RCC 7860 (cell line): ENCODE data around the gene TRIM68.

Experiments
- DNase-seq: peaks from one replicate; pipeline ENCODE4 v3.0.0-alpha.2; 2015; ENCODE audit warnings: low spot score
- FAIRE-seq: peaks from 2 replicates; lab custom pipeline; 2012; peaks lifted over from hg19 to GRCh38; lab: Jason Lieb, UNC

The TRIM68 gene, protein sequence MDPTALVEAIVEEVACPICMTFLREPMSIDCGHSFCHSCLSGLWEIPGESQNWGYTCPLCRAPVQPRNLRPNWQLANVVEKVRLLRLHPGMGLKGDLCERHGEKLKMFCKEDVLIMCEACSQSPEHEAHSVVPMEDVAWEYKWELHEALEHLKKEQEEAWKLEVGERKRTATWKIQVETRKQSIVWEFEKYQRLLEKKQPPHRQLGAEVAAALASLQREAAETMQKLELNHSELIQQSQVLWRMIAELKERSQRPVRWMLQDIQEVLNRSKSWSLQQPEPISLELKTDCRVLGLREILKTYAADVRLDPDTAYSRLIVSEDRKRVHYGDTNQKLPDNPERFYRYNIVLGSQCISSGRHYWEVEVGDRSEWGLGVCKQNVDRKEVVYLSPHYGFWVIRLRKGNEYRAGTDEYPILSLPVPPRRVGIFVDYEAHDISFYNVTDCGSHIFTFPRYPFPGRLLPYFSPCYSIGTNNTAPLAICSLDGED

DNA sequence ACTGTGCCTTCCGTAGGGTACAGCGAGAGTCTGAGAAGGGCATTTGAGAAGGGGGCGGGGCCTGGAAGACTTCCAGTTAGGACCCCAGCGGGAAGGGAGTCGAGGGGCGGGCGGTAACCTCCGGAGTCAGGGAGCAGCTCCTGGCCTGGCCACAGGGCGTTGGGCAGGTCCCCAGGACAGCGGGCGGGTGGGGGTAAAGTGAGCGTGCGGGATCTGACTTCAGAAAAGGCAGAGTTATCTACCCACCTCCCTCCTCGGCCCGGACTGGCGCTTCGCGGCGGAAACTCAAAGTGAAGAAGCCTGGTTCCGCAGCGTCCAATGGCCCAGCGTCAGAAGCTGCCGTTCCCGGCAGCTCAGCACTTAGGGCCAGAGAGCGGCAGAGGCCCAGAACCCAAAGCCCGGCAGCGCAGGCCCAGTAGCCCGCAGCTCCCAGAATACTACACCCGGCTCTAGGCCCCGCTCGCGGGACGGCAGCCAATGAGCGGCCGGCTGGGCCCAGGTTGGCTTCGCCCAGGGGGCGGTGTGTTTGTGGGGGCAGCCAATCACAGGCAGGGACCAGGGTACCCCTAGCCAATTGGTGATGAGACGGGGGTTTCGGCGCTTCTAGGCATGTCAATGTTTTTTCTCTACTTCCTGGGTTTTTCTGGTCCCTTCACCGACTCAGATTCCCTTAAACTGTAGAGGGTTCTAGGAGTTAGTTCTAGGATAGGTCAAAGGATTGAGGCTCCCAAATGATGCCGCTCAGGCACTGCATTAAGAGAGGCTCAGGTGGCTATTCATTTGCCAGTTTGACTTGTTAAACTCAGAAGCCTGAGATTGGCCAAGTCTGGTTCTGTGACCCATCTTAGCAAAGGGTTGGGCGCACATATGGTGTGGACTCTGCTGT is at the start of gene TRIM68:
Gene TRIM68 (minus strand): TSS at position 451 of the 886 bp plus-strand sequence. CDS start 2,727 bp downstream, outside the sequence.
- FAIRE-seq (peak; percentile 91), DNase-seq (peak; percentile 83)

DNA sequence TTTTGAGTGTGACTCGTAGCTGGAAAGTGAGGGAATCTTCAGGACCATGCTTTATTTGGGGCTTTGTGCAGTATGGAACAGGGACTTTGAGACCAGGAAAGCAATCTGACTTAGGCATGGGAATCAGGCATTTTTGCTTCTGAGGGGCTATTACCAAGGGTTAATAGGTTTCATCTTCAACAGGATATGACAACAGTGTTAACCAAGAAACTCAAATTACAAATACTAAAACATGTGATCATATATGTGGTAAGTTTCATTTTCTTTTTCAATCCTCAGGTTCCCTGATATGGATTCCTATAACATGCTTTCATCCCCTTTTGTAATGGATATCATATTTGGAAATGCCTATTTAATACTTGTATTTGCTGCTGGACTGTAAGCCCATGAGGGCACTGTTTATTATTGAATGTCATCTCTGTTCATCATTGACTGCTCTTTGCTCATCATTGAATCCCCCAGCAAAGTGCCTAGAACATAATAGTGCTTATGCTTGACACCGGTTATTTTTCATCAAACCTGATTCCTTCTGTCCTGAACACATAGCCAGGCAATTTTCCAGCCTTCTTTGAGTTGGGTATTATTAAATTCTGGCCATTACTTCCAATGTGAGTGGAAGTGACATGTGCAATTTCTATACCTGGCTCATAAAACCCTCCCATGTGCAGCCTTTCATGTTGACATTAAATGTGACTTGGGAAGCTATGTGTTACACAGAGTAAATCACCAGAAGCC is 46.8 kb upstream of the TRIM68 start:
- FAIRE-seq (no peak), DNase-seq (no peak)

DNA sequence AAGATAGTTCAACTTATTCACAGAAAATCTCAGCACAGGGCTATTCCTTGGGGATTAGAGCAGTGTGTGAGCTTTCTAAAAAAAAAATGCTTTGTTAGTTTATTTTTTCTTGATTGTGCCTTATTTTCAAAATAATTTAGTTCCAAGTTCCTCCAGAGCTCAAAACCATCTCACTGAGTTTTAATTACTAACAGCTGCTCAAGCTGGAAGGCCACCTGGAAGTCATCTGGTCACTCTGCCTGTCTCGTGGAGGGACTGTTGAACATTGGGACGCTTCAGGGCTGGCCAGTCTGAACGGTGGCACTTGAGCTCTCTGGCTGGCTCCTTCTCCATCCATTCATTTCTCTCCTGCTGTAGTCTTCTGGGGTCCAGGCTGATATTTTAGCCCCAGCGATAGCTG is 39.7 kb upstream of the TRIM68 start:
- no peak for FAIRE-seq

DNA sequence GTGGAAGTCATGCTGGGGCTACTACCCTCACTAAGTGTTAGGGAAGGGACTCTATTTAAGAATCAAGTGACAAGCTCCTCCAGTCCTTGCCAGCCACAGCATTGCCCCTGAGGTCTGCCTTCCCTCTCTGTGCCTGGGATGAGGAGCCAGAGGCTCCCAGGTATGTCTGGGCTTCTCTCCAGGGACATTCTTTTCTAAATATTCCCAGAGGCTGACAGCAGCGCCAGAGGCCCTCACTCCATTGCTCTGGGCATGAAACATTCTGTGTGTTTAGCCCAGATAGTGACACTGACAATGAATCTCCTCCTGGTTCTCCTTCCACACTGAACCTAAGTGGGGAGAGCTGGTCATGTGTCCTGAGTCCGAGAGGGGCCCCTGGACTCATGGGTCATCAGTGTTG is 37.9 kb upstream of the TRIM68 start:
- FAIRE-seq (no peak), DNase-seq (no peak)

More for the DNA sequence above, 39.7 kb upstream of the TRIM68 start:
- DNase-seq, result no peak

DNA sequence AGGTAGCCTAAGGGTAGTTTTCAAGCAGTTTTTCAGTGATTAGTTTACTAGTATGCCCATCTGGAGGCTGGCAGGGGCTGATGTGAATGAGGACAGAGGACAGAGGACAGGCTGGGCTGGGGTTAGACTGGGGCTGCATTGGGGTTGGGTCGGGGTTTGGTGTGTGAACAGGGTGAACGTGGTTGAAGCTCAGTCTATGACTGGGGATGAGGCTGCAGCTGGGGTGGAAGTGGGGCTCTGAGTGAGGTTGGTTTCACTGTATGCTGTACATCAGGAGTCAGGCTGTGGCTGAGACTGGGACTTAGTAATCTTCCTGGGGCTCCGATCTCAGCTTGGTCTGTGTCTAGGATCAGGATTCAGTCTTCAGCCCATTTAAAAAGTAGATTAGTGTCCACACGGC is 36.2 kb upstream of the TRIM68 start:
- FAIRE-seq (no peak), DNase-seq (no peak)

DNA sequence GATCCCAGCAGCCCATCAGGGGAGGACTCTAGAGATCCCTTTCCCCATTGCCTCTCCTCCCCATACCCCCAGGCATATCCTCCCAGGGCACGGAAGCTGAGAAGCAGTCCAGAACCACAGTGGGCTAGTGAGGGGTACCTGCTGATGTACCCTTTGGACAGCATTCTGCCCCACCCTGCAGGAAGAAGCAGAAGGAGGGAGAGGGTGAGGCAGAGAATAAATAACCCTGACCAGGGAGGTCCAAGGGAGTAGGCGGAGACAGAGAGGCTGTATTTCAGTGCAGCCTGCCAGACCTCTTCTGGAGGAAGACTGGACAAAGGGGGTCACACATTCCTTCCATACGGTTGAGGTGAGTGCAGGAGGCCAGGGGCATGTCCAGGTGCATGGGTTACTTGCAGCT is 35.7 kb upstream of the TRIM68 start, which contains the start of gene OR51E1:
Gene OR51E1 (plus strand): TSS at position 301 of the 400 bp plus-strand sequence. CDS start 8,545 bp downstream, outside the sequence.
- DNase-seq, result no peak
- FAIRE-seq, result no peak

DNA sequence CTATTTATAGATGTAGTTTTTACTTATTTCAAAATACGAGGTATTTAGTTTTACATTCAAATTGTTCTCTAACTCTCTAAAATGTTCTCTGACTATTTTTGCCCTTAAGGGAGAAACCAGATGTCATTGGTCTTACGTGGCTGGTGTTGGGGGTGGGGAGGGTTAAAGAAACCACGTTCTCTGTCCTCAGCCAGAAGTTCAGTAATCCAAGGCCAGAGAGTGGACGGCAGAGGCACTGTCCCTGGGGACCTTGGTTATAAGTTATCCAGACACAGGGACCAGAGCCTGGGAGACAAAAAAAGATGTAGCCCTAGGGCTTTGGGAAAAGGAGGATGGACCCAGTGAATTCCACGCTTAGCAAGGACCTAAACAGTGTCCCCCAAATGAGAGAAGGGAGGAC is 35.0 kb upstream of the TRIM68 start:
- DNase-seq (no peak), FAIRE-seq (no peak)

DNA sequence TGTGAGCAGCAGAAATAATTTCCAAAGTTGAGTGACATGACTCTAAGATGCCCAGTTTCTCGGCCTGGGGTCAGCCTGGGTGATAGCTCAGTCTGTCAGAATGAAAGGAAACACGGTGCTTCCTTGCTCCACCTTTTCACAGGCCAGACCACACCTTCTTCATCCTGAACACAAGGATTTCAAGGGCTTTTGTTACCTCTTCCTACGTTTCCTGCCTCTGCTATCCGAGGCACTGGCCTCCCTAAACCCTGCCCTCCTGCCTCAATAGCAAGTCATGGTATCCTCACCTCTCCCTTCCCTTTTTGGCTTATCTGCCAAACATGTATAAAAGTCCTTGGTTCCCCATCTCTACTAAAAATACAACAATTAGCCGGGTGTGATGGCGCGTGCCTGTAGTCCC is 34.0 kb upstream of the TRIM68 start:
- no peak for DNase-seq
- FAIRE-seq, result no peak

DNA sequence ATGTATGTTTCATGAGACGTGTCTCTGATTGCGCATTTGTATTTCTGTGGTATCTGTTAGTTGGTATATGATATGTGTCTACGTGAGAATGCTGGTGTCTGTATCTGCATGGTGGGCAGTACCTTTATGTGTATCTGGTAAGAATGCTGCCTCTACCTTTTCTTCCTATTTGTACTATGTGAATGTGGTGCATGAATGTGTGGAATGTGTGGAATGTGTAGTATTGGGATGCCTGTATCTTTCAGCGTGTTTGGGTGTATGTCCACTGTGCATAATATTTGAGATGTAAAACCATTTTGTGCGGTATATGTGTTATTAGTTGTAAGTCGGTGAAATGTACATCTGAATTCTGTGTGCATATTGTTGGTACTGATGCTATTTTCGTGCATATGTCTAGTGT is 33.5 kb upstream of the TRIM68 start:
- FAIRE-seq, result no peak
- DNase-seq, result no peak

DNA sequence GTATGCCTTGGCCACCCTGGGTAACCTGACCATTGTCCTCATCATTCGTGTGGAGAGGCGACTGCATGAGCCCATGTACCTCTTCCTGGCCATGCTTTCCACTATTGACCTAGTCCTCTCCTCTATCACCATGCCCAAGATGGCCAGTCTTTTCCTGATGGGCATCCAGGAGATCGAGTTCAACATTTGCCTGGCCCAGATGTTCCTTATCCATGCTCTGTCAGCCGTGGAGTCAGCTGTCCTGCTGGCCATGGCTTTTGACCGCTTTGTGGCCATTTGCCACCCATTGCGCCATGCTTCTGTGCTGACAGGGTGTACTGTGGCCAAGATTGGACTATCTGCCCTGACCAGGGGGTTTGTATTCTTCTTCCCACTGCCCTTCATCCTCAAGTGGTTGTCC is 31.9 kb upstream of the TRIM68 start:
- DNase-seq (no peak), FAIRE-seq (no peak)

DNA sequence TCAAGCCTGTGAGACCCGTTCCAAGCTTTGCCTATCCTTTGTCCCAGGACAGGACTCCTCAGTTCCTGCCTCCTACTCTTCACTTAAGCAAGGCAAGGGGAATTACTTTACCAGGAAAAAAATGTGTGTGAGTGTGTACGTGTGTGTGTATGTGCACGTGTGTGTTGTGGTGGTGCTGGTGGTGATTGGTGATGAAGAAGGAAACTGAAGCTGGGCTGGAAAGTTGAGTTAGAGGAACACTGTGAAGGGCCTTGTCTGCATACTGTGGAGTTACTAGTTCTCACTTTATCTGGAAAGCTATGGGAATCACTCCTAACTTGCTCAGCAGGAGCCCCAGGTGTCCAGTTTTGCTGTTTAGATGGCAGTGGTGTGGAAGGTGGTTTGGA is 29.6 kb upstream of the TRIM68 start:
- FAIRE-seq, result no peak
- no peak for DNase-seq

DNA sequence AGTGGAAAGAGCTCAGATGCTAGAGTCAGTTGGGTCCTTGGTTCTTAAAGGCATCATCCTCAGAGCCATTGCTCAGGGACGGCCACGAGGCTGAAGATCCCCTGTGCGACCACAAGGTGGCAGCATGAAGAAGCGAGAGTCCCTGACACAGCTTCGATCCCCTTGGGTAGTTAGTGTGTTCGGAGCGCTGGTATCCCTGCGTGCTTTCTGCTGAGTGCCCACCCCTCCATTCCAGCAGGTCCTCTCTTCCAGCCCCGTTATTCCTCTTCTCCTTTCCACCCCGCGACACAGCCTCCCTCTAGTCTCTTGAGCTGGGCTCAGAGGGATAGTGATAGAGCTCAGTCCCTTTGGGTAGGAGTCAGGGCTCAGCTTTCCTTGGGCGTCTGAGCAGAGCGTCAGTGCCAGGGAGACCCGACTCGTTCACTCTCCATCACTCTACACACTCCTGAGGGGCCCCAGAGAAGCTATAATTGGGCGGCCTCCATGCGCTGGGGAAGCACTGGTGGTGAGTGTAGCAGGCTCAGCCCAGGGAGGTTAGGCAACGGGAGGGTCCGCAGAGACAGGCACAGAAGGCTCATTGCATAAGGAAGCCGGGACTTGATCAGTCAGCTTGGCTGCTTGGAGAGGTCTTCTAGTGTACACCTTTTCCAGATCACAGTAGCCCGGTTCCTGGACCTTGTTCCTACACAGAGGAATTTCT is 29.1 kb upstream of the TRIM68 start, which contains the start of gene OR51D1:
Gene OR51D1 (plus strand): TSS at position 516 of the 700 bp plus-strand sequence. CDS start 2,314 bp downstream, outside the sequence.
- peak; percentile 10 for DNase-seq
- FAIRE-seq, result no peak

DNA sequence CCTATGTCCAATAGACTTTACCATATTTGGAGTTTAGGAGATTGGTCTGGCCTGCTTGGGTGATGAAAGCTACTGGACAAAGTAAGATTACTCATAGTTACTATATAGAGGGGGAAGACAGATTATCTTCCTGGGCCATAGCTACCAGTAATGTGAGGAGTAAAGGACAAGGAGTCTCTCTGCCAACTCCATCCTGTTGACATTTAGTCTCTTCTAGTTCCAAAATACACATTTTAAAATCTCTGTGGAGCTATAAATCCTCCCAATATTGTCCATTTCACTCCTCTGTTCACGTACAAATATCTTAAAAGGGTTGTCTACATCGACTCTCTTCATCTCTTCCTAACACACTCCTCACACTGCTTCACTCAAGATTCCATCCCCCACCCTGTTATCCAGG is 28.1 kb upstream of the TRIM68 start:
- no peak for FAIRE-seq
- no peak for DNase-seq

DNA sequence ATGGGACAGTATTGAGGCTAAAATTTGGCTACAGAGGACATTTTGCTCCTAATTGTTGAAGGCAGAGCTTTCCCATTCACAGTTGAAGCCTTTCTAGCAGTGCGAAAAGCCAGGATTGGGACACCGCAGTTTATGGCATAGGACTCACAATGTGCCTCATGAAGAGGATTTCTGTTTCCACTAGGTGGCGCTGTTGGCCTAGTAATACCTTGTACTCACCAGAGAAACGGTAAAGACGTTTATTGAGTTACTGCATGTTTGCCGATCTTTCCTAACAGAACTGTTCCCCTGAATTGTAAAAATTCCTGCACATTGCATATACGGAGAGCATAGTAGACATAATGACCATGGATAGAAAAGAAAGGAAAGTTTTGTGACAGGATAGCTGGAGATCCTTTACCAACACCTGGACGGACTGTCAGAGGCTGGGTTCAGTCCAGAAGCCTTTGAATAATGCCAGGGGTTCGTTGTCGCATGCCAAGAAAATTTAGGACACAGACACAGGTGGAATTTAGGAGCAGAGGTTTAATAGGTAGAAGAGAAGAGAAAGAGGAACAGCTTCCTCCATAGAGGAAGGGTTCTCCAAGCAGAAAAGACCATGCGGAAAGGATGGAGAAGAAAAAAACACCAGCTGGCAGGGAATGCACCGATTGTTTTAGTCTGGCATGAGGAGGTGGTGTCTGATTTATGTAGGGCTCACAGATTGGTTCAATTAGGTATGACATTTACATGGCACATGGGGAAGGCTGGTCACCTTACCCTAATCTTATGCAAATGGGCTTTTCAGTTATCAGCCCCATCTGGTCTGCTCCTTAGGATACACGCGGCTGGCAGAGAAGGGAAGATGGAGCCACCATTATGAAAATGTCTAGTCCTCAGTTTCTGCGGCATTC is 18.4 kb upstream of the TRIM68 start:
- DNase-seq (peak; percentile 21), FAIRE-seq (no peak)

DNA sequence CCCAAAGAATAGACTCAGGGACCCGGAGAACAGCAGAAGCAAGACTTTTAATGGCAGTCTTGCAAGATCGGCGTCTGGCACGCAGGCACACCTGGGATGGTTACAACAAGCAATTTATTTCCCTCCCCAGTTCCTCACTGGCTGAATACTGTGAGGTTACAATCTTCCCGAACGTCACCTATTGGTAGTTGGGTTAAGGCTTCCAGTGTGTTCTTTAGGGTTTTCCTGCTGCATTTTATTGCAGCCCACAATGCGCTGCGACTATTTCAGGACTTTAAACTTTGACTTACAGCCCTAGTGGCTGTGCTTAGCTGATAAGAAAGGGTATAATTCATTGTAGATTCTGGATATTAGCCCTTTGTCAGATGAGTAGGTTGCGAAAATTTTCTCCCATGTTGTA is 11.5 kb upstream of the TRIM68 start:
- no peak for FAIRE-seq
- DNase-seq, result no peak

DNA sequence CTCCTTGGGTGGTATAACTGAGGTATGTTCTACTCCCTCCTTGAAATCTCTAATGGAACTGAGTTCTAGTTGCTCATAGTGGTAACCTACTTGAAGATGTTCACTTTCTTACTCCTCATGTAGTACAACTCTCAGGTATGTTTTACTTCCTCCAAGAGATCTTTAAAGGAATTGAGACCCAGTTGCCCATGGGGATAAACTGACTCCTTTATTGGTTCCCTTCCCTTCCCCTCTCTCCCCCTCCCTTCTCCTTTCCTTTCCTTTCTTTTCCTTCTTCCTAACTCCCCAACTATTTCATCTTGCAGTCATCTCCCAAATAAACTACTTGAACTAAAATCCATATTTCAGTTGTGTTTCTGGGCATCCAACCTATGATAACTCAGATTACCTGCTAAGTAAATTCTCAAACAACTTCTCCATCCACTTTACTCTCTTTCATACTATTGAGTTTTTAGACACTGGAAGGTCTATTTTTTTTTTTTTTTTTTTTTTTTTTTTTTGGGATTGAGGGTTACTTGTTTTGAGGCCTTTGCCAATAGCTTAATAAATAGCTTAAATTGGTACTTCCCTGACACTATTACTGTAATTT is 7.9 kb upstream of the TRIM68 start:
- FAIRE-seq (no peak), DNase-seq (no peak)

DNA sequence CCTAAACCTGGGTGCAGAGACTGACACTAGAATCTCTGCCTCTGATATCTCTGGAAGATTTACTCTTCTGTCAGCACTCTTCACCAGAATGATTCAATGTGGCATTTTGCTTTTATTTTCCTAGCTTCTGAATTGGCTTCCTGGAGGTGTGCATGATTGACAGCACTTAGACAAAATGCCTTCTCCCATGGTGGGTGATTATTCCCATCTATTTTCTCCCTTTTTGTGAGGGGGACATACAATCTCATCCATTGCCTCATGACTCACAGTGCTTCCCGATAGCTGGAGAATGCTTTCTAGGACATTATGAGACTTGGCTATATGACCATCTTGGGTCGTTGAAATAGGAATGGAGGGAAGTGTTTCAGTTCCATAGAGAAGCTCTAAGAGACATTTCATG is 4.0 kb upstream of the TRIM68 start:
- FAIRE-seq (no peak), DNase-seq (no peak)

DNA sequence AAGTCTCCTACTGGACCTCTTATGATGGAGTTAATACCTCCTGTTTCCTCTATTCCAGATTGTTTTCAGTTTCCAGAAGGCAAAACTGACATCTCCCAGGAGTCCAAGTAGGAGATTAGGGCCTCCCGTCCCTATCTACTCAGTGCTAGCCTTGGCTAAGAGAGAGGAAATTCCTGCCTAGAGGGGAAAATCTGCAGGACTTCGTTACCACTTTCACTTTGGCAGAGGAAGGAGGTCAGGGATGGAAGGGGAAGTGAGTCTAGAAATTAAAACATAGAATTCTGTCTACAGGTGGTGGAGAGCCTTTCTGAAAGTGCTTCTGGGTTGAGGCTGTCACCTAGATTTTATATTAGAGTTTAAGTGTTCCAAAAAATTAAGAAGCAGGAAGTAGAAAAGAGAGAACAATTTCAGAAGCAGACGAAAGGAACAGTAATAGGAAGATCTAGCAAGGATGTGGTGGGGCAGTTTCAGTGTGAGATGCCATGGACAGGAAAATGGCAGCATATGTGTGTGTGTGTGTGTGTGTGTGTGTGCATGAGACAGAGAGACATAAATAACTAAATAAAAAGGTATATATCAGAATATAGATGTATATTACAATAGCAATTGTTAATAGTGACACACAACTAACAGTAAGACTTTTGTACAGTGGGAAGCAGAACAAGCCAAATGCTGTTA is 2.4 kb upstream of the TRIM68 start:
- no peak for DNase-seq

More for the DNA sequence above, 2.4 kb upstream of the TRIM68 start:
- no peak for FAIRE-seq
